DOHH2 (cell line): ENCODE data around the gene ABCC8.

ENCODE experiments used
- EZH2phosphoT487 ChIP-seq: fragments of 200-600 bp; sonication (generic); IDR thresholded peaks from 2 replicates; pipeline ENCODE4 v1.6.1; 2017; ENCODE audit warnings: borderline replicate concordance, mild to moderate bottlenecking, antibody characterized with exemption, low read length, moderate library complexity, mixed read lengths
- TF ChIP-seq, protein P1 (sequence below): fragments of 200-600 bp; sonication (generic); IDR thresholded peaks from one replicate; pipeline ENCODE4 v1.5.1; 2014; ENCODE audit warnings: antibody characterized with exemption, mild to moderate bottlenecking, low read depth, low read length; ENCODE audit not compliant: poor library complexity, severe bottlenecking

GRCh38 chr11:17387811-17388210 is 88.8 kb downstream of the ABCC8 start:
- TF ChIP-seq, protein P1, sequence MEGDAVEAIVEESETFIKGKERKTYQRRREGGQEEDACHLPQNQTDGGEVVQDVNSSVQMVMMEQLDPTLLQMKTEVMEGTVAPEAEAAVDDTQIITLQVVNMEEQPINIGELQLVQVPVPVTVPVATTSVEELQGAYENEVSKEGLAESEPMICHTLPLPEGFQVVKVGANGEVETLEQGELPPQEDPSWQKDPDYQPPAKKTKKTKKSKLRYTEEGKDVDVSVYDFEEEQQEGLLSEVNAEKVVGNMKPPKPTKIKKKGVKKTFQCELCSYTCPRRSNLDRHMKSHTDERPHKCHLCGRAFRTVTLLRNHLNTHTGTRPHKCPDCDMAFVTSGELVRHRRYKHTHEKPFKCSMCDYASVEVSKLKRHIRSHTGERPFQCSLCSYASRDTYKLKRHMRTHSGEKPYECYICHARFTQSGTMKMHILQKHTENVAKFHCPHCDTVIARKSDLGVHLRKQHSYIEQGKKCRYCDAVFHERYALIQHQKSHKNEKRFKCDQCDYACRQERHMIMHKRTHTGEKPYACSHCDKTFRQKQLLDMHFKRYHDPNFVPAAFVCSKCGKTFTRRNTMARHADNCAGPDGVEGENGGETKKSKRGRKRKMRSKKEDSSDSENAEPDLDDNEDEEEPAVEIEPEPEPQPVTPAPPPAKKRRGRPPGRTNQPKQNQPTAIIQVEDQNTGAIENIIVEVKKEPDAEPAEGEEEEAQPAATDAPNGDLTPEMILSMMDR, result no peak
- no peak for TF ChIP-seq EZH2phosphoT487
